ENCODE results near the gene PRRC2A. TPM values are rescaled to one million over a fixed set of nuclear protein-coding genes. Genes with fewer than 3 reads are reported as not detected.

Gene PRRC2A
- total RNA-seq, 4 donors from 2014 or later: 71.4 to 113 (median 88.0) TPM

DNA sequence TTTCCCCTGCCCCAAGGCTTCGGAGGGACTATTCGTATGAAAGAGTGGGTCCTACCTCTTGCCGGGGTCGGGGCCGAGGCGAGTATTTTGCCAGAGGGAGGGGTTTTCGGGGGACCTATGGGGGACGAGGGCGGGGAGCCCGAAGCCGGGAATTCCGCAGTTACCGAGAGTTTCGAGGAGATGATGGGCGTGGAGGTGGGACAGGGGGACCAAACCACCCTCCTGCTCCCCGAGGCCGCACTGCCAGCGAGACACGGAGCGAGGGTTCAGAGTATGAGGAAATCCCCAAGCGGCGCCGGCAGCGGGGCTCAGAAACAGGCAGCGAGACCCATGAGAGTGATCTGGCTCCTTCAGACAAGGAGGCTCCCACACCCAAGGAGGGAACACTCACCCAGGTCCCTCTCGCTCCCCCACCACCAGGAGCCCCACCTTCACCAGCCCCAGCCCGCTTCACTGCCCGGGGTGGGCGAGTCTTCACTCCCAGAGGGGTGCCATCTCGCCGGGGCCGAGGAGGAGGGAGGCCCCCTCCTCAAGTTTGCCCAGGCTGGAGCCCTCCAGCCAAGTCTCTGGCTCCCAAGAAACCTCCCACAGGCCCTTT, 11.3 kb downstream of the PRRC2A start:
- H3K36me3 ChIP-seq: peaks cover 0 to 100% (median 55%) of the 10 kb centered on the region in 3 donors
- no peak overlapping the region for H3K4me3 ChIP-seq
- WGBS, 2 donors: 85 to 86% methylated on average over 28 to 32 of the region's 32 CpGs
- TF ChIP-seq EP300 (IDR thresholded peaks at IDR 0.05) (no peak), CTCF (IDR thresholded peaks at IDR 0.05) (no peak), POLR2A (IDR thresholded peaks at IDR 0.05) (no peak)
- no peak for DNase-seq (ENCODE audit: low spot score in 2 of 2)
- H3K27ac ChIP-seq: no peak overlapping the region
- H3K9me3 ChIP-seq: no peaks in the 10 kb centered on the region
- H3K27me3 ChIP-seq: no peaks in the 10 kb centered on the region
- peaks cover 0 to 18% (median 0%) of the 10 kb centered on the region in 4 donors for H3K4me1 ChIP-seq

GRCh38 chr6:31632279-31632946, 11.9 kb downstream of the PRRC2A start:
- H3K4me1 ChIP-seq: peaks cover 0 to 18% (median 0%) of the 10 kb centered on the region in 4 donors
- peak overlapping the region in 1 of 4 donors; percentile 35 for H3K27ac ChIP-seq
- H3K36me3 ChIP-seq: peaks cover 0 to 100% (median 57%) of the 10 kb centered on the region in 3 donors
- H3K4me3 ChIP-seq: no peak overlapping the region
- no peak for TF ChIP-seq EP300 (IDR thresholded peaks at IDR 0.05)
- TF ChIP-seq POLR2A (IDR thresholded peaks at IDR 0.05): no peak
- TF ChIP-seq CTCF (IDR thresholded peaks at IDR 0.05): no peak
- H3K27me3 ChIP-seq: no peaks in the 10 kb centered on the region
- no peak for DNase-seq (ENCODE audit: low spot score in 2 of 2)
- 84 to 85% methylated on average over 25 to 26 of the region's 26 CpGs for WGBS, 2 donors
- H3K9me3 ChIP-seq: no peaks in the 10 kb centered on the region

DNA sequence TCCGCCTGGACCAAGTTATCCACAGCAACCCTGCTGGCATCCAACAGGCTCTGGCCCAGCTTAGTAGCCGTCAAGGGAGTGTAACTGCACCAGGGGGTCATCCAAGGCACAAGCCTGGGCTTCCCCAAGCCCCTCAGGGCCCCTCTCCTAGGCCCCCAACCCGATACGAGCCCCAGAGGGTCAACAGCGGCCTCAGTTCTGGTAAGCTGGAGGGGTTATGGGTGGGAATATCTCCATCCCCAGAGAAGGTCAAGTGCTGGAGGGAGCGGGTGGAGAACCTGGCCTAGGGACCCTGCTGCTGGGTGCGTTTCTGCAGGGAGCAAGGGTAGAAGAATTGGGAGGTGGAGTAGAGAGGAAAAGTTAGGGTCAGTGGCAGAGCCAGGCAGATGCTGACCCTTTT, 12.9 kb downstream of the PRRC2A start:
- TF ChIP-seq EP300 (IDR thresholded peaks at IDR 0.05): no peak
- no peak for TF ChIP-seq CTCF (IDR thresholded peaks at IDR 0.05)
- no peak for TF ChIP-seq POLR2A (IDR thresholded peaks at IDR 0.05)
- Histone ChIP-seq H3K36me3 (peaks cover 0 to 100% (median 49%) of the 10 kb centered on the region in 3 donors), H3K9me3 (no peaks in the 10 kb centered on the region), H3K4me3 (no peak overlapping the region), H3K27me3 (no peaks in the 10 kb centered on the region), H3K27ac (no peak overlapping the region), H3K4me1 (peaks cover 0 to 18% (median 0%) of the 10 kb centered on the region in 4 donors)
- 70 to 76% methylated on average over 7 of the region's 7 CpGs for WGBS, 2 donors
- DNase-seq (ENCODE audit: low spot score in 2 of 2): no peak

GRCh38 chr6:31634131-31634530, 13.6 kb downstream of the PRRC2A start:
- H3K4me3 ChIP-seq: no peak overlapping the region
- H3K9me3 ChIP-seq: no peaks in the 10 kb centered on the region
- WGBS, 2 donors: 55 to 78% methylated on average over 3 of the region's 3 CpGs
- H3K27ac ChIP-seq: no peak overlapping the region
- H3K4me1 ChIP-seq: peaks cover 0 to 18% (median 0%) of the 10 kb centered on the region in 4 donors
- no peak for TF ChIP-seq CTCF (IDR thresholded peaks at IDR 0.05)
- TF ChIP-seq EP300 (IDR thresholded peaks at IDR 0.05): no peak
- TF ChIP-seq POLR2A (IDR thresholded peaks at IDR 0.05): no peak
- DNase-seq (ENCODE audit: low spot score in 2 of 2): no peak
- H3K36me3 ChIP-seq: peaks cover 0 to 100% (median 43%) of the 10 kb centered on the region in 3 donors
- H3K27me3 ChIP-seq: no peaks in the 10 kb centered on the region

DNA sequence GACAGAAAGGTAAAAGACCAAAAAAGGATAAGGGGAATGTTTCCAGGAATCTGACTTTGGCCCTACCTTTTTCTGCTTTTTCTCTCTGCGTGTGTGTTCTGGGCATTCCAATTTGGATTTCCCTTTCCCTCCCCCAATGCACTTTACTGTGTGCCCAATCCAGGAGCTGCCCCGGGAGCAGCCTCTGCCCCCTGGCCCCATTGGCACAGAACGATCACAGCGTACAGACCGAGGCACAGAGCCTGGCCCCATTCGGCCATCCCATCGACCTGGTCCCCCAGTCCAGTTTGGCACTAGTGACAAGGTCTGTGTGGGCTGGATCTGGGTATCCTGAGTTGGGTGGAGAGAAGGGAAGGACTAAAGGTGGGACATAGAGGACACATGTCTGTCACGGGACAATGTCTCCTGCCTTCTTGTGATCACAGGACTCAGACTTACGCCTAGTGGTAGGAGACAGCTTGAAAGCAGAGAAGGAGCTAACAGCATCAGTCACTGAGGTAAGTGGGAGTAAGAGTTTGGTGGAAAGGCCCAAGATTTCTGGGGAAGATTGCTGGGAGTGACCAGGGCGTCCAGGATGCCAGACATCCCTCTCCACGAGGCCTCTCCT, 14.6 kb downstream of the PRRC2A start:
- no peaks in the 10 kb centered on the region for H3K9me3 ChIP-seq
- peaks cover 0 to 18% (median 0%) of the 10 kb centered on the region in 4 donors for H3K4me1 ChIP-seq
- TF ChIP-seq CTCF (IDR thresholded peaks at IDR 0.05) (no peak), EP300 (IDR thresholded peaks at IDR 0.05) (no peak), POLR2A (IDR thresholded peaks at IDR 0.05) (no peak)
- H3K27ac ChIP-seq: no peak overlapping the region
- 74 to 79% methylated on average over 11 of the region's 11 CpGs for WGBS, 2 donors
- no peak overlapping the region for H3K4me3 ChIP-seq
- no peak for DNase-seq (ENCODE audit: low spot score in 2 of 2)
- no peaks in the 10 kb centered on the region for H3K27me3 ChIP-seq
- peaks cover 2 to 100% (median 50%) of the 10 kb centered on the region in 3 donors for H3K36me3 ChIP-seq
